Esophagus squamous epithelium (tissue), 4 donors: ENCODE measurements around the gene NR1H2.

Experiments
- CTCF ChIP-seq, 6 experiments: fragments of 450-650 bp in 4 of 6; fragments of 200-600 bp in 2 of 6; sonication (generic) in 2 of 6; IDR thresholded peaks; one replicate each; pipeline ENCODE4 v1.5.1; 2016 to 2019; ENCODE audit warnings: antibody characterized with exemption in 6 of 6, mild to moderate bottlenecking in 4 of 6, moderate library complexity in 4 of 6
- POLR2A ChIP-seq, 4 donors: fragments of 450-650 bp; IDR thresholded peaks; one replicate each; pipeline ENCODE4 v1.6.1; 2017; ENCODE audit warnings: antibody characterized with exemption in 4 of 4, mild to moderate bottlenecking in 4 of 4, moderate library complexity in 3 of 4

DNA sequence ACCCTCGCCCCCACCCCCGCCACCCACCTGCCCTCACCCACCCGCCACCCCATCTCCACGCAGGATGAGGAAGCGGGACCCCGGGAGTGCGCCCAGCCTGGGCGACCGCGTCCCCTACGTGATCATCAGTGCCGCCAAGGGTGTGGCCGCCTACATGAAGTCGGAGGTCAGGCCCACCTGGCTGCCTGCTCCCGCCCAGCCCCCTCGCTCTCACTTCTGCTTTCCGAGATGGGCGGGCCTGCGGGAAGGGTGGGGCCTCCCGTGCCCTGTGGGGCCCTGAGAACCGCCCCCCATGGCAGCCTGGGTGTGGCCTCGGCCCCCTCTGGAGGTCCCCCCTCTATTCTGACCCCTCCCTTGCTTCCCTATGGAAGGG is 39.4 kb downstream of the NR1H2 start:
- TF ChIP-seq CTCF (IDR thresholded peaks at IDR 0.05) (no peak), POLR2A (IDR thresholded peaks at IDR 0.05) (no peak)
